Measurements from ENCODE around the gene OR52W1.

OR52W1 gene

DNA sequence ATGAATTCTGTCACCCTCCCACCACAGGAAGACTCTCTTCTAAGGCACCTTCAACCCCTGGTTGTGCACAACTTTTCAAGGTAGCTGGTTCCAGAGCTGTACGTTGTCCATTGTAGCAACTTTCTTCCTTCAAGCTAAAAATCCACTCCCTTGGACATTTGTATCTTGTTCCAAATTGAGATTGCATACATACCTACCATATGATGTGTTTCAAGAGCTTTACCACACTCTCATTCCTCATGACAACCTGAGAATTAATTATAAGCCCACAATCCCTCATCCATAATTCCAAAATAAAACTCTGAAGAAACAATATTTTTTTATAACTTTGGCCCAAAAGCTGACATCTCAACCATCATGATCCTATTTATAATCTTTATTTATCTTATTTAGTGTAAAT lies 3.0 kb downstream of the OR52W1 start:
- H3K27ac ChIP-seq (ENCODE audit: low read depth, low read length), result no peak overlapping the region
- no peaks in the 10 kb centered on the region for H3K27me3 ChIP-seq (ENCODE audit: control insufficient read depth, insufficient read depth, low read length)
- no peak overlapping the region for H3K4me3 ChIP-seq (ENCODE audit: low read length)
- no peaks in the 10 kb centered on the region for H3K36me3 ChIP-seq (ENCODE audit: control insufficient read depth, insufficient read depth, low read length)
- no peaks in the 10 kb centered on the region for H3K4me1 ChIP-seq (ENCODE audit: control insufficient read depth, insufficient read depth, low read length)
- H3K9ac ChIP-seq (ENCODE audit: low read length), result no peak overlapping the region

DNA sequence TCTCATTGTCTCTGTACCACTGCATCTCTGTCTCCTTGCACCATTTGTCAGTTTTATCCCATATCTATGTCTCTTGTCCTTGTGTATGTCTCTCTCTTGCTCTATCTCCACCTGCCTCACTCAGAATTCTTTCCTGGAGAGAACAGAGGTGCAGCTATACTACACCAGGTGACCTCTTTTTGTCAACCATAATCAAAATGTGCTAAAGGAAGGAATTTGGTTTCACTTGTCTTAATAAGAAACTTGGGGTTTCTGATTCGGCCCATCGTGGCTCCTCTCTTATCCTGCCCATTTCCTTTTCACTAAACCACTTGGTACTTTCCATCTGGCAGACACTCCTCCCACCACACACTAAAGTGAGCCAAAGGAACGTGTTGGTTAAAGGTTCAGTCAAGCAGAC lies 4.3 kb downstream of the OR52W1 start:
- no peak overlapping the region for H3K27ac ChIP-seq (ENCODE audit: low read depth, low read length)
- H3K4me3 ChIP-seq (ENCODE audit: low read length), result no peak overlapping the region
- no peaks in the 10 kb centered on the region for H3K27me3 ChIP-seq (ENCODE audit: control insufficient read depth, insufficient read depth, low read length)
- H3K4me1 ChIP-seq (ENCODE audit: control insufficient read depth, insufficient read depth, low read length), result no peaks in the 10 kb centered on the region
- no peaks in the 10 kb centered on the region for H3K36me3 ChIP-seq (ENCODE audit: control insufficient read depth, insufficient read depth, low read length)
- no peak overlapping the region for H3K9ac ChIP-seq (ENCODE audit: low read length)

DNA sequence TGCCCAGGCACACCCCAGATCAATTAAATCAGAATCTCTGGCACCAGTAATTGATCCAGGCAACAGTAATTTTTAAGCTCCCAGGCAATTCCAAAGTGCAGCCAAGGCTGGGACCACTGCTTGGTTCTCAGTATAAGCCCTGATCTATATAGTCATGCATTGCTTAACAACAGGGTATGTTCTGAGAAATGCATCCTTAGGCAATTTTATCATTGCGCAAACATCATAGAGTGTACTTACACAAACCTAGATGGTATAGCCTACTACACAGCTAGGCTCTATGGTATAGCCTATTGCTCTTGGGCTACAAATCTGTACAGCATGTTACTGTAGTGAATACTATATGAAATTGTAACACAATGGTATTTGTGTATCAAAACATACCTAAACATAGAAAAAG lies 5.7 kb downstream of the OR52W1 start:
- Histone ChIP-seq H3K4me1 (ENCODE audit: control insufficient read depth, insufficient read depth, low read length) (no peaks in the 10 kb centered on the region), H3K9ac (ENCODE audit: low read length) (no peak overlapping the region), H3K27me3 (ENCODE audit: control insufficient read depth, insufficient read depth, low read length) (no peaks in the 10 kb centered on the region), H3K27ac (ENCODE audit: low read depth, low read length) (no peak overlapping the region), H3K36me3 (ENCODE audit: control insufficient read depth, insufficient read depth, low read length) (no peaks in the 10 kb centered on the region), H3K4me3 (ENCODE audit: low read length) (no peak overlapping the region)

DNA sequence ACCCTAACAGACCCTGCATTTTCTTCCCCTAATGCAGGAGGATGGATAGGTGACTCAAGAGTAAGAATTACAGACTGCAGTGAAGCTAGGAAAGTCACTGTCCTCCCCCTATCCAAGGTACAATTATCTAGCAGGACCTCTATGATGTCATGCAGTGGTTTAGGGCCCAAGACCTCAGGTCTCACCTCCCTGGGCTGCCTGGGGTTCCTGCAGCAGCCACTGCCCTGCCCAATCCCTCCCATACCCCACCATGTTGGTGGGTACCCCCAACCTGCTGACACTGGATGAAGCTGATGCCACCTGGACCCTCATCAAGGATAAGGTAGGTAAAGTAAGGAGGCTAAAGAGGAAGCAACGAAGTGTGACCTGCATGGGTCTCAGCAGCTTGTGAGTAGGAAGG lies 6.3 kb downstream of the OR52W1 start, which contains the start of gene C11orf42:
Gene C11orf42, plus strand, starts transcription at position 192 of the 400 bp plus-strand sequence. Its CDS starts 59 bp downstream, at position 251.
- no peak within 1 kb of the TSS for H3K27ac ChIP-seq (ENCODE audit: low read depth, low read length)
- no peaks in the 10 kb centered on the region for H3K36me3 ChIP-seq (ENCODE audit: control insufficient read depth, insufficient read depth, low read length)
- H3K4me3 ChIP-seq (ENCODE audit: low read length), result no peak within 1 kb of the TSS
- H3K27me3 ChIP-seq (ENCODE audit: control insufficient read depth, insufficient read depth, low read length), result no peaks in the 10 kb centered on the region
- H3K9ac ChIP-seq (ENCODE audit: low read length), result no peak within 1 kb of the TSS
- H3K4me1 ChIP-seq (ENCODE audit: control insufficient read depth, insufficient read depth, low read length), result no peaks in the 10 kb centered on the region

DNA sequence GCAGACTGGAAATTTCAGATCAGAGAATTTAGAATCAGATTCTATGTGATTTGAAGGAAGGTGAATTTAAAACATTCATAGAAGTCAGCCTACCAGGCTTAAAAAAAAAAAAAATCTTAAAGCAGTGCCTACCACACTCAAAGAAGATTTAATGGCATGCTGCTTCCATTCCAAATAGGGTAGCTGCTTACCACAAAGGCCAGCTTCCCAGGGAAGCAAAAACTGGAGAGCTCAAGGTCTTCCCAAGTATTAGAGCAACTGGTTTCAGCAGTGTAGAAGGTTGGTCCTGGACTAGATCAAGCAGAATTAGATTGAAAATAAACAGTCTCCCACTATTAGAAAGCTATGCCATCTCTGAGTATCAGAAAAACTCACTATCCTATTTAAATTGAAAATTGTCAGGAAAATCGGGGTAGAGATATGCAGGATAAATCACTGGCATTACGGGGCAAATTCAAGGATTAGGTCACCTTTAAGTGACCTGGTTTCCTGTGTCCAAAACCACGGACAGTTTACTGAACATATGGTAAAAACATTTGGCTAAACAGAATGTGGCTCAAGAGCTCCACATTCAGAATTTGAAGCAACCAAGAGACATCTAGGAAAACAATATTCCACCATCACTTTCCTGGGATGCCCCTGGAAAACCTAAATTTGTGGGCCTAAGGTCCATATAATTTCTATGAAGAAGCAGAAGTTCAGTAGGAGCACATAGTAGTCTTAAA lies 7.6 kb downstream of the OR52W1 start:
- H3K27ac ChIP-seq (ENCODE audit: low read depth, low read length), result peak overlapping the region; percentile 62
- no peaks in the 10 kb centered on the region for H3K36me3 ChIP-seq (ENCODE audit: control insufficient read depth, insufficient read depth, low read length)
- no peak overlapping the region for H3K9ac ChIP-seq (ENCODE audit: low read length)
- H3K4me1 ChIP-seq (ENCODE audit: control insufficient read depth, insufficient read depth, low read length), result no peaks in the 10 kb centered on the region
- H3K4me3 ChIP-seq (ENCODE audit: low read length), result no peak overlapping the region
- H3K27me3 ChIP-seq (ENCODE audit: control insufficient read depth, insufficient read depth, low read length), result no peaks in the 10 kb centered on the region

DNA sequence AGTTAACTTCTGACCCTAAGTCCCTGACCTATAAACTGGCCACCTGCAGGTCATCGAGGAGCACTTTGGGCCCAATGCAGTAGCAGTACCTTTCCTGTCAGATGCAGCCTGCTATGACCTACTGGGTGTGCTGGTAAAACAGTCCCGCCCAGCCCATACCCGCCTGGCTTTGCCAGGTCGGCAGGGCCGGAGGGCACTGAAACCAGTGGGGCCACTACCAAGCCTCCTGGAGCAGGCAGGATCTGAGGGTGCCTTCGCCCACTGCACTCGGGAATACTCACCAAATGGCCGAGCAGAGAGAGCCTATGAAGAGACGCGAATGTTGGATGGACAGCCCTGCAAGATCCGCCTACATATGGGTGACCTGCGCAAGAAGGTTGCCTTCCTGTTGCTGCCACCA lies 10.8 kb downstream of the OR52W1 start:
- peaks cover 3% of the 10 kb centered on the region for H3K36me3 ChIP-seq (ENCODE audit: control insufficient read depth, insufficient read depth, low read length)
- H3K4me3 ChIP-seq (ENCODE audit: low read length), result no peak overlapping the region
- no peaks in the 10 kb centered on the region for H3K27me3 ChIP-seq (ENCODE audit: control insufficient read depth, insufficient read depth, low read length)
- H3K27ac ChIP-seq (ENCODE audit: low read depth, low read length), result no peak overlapping the region
- H3K9ac ChIP-seq (ENCODE audit: low read length), result no peak overlapping the region
- H3K4me1 ChIP-seq (ENCODE audit: control insufficient read depth, insufficient read depth, low read length), result no peaks in the 10 kb centered on the region

DNA sequence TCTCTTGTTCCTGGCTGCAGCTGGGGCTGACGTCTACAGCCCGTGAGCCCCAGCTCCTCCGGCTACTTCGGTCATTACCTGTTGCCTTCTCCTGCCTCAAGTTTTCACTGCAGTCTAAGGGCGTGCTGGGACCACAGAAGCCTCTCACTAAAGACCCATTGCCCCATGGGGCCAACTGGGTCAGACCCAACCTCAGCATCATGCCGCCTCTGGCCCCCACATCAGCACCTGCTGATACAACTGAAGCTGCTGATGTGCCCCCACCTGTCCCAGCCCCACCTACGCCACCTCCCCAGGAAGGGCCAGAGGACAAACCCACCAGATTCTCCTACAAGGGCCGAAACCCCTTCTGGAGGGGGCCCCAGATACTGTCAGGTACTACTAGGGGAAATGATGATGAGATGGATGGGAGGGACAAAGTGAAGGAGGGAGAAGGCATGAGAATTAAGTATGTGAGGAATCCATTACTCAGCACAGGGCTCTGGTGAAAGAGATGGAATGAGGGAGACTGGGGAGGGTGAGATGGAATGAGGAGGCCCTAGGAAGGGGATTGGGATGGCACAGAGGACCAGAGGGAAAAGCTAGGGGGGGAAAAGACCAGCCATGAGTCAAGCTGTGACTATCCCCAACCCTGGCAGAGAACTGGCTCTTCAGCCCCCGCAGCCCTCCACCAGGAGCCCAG lies 11.4 kb downstream of the OR52W1 start:
- H3K36me3 ChIP-seq (ENCODE audit: control insufficient read depth, insufficient read depth, low read length), result peaks cover 5% of the 10 kb centered on the region
- H3K4me3 ChIP-seq (ENCODE audit: low read length), result no peak overlapping the region
- no peak overlapping the region for H3K9ac ChIP-seq (ENCODE audit: low read length)
- no peaks in the 10 kb centered on the region for H3K4me1 ChIP-seq (ENCODE audit: control insufficient read depth, insufficient read depth, low read length)
- H3K27ac ChIP-seq (ENCODE audit: low read depth, low read length), result no peak overlapping the region
- H3K27me3 ChIP-seq (ENCODE audit: control insufficient read depth, insufficient read depth, low read length), result no peaks in the 10 kb centered on the region

DNA sequence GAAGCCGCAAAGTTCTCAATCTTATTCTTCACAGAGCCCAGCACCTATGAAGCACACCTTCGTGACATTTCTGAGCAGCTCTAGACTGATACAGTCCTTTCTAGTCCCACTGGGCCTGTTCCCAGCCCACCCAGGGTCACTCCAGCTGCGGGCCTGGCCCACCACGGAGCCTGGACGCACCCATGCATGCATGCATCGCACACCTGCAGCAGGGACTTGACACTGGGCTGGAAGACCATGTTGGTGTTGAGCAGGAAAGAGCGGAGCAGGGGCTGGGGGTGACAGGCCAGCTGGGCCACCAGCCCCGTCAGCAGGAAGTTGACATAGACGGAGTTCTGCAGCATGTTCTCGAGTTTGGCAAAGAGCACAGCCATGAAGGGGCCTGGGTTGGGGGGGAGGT lies 15.5 kb downstream of the OR52W1 start:
- Histone ChIP-seq H3K27ac (ENCODE audit: low read depth, low read length) (no peak overlapping the region), H3K9ac (ENCODE audit: low read length) (no peak overlapping the region), H3K4me1 (ENCODE audit: control insufficient read depth, insufficient read depth, low read length) (no peaks in the 10 kb centered on the region), H3K4me3 (ENCODE audit: low read length) (no peak overlapping the region), H3K27me3 (ENCODE audit: control insufficient read depth, insufficient read depth, low read length) (no peaks in the 10 kb centered on the region), H3K36me3 (ENCODE audit: control insufficient read depth, insufficient read depth, low read length) (peaks cover 40% of the 10 kb centered on the region)

DNA sequence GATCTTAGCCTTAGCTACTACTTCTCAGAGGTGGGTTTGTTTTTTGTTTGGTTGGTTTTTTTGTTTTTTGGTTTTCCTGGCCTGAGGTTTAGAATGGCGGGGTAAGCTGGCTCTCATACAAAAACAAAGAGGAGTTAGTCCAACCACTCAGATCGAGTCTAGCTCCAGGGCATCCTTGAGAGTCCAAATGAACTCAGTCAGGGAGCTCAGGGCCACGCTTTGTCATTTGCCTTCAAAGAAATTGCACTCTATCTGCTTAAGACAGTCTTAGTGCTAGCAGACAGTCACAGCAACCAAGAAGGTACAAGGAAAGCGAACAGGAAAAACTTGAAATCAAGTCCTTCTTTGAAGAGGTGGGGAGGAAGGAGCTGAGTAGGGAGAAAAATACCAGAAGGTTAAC lies 17.5 kb downstream of the OR52W1 start:
- Histone ChIP-seq H3K4me1 (ENCODE audit: control insufficient read depth, insufficient read depth, low read length) (no peaks in the 10 kb centered on the region), H3K36me3 (ENCODE audit: control insufficient read depth, insufficient read depth, low read length) (peaks cover 48% of the 10 kb centered on the region), H3K9ac (ENCODE audit: low read length) (no peak overlapping the region)

DNA sequence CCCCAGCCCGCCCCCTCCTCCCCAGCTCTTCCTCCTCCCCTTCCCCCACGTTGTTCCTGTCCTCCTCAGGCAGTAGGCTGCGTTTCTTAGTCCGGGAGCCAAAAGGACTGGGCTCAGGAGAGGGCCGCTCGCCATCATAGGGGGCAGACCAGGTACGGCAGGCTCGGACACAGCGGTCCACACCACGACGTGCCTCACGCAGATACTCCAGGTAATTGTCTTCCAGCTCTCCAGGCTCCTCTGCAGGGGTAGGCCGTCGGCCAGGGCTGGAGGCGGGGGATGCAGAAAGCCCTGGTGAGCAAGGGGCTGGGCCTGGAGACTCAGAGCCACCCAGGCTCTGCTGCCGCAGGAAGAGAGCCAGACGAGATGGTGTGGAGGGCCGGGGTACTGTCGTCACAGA lies 18.7 kb downstream of the OR52W1 start:
- no peak overlapping the region for H3K9ac ChIP-seq (ENCODE audit: low read length)
- H3K27me3 ChIP-seq (ENCODE audit: control insufficient read depth, insufficient read depth, low read length), result no peaks in the 10 kb centered on the region
- no peak overlapping the region for H3K4me3 ChIP-seq (ENCODE audit: low read length)
- H3K4me1 ChIP-seq (ENCODE audit: control insufficient read depth, insufficient read depth, low read length), result no peaks in the 10 kb centered on the region
- no peak overlapping the region for H3K27ac ChIP-seq (ENCODE audit: low read depth, low read length)
- H3K36me3 ChIP-seq (ENCODE audit: control insufficient read depth, insufficient read depth, low read length), result peaks cover 56% of the 10 kb centered on the region

More for the DNA sequence above, 17.5 kb downstream of the OR52W1 start:
- Histone ChIP-seq H3K27ac (ENCODE audit: low read depth, low read length) (no peak overlapping the region), H3K27me3 (ENCODE audit: control insufficient read depth, insufficient read depth, low read length) (no peaks in the 10 kb centered on the region), H3K4me3 (ENCODE audit: low read length) (no peak overlapping the region)

DNA sequence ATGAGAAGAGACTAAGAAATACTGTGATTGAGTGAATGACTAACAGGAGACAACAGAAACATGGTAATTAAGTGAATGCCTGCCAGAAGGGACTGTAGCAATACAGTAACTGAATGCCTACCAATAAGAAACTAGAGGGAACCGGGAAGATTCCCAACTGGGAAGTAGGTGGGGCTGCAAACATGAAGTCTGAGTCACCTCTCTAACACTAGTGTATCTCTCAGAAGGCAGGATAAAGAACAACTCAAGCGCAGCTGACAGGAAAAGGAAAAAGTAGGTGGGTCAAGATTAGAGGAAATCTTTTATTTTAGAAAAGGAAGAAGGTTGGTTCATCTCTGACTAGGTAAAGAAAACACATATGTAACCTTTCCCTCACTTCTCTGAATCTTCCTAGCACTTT lies 20.3 kb downstream of the OR52W1 start:
- no peak overlapping the region for H3K27ac ChIP-seq (ENCODE audit: low read depth, low read length)
- H3K27me3 ChIP-seq (ENCODE audit: control insufficient read depth, insufficient read depth, low read length), result no peaks in the 10 kb centered on the region
- no peak overlapping the region for H3K9ac ChIP-seq (ENCODE audit: low read length)
- peaks cover 60% of the 10 kb centered on the region for H3K36me3 ChIP-seq (ENCODE audit: control insufficient read depth, insufficient read depth, low read length)
- no peak overlapping the region for H3K4me3 ChIP-seq (ENCODE audit: low read length)
- no peaks in the 10 kb centered on the region for H3K4me1 ChIP-seq (ENCODE audit: control insufficient read depth, insufficient read depth, low read length)

DNA sequence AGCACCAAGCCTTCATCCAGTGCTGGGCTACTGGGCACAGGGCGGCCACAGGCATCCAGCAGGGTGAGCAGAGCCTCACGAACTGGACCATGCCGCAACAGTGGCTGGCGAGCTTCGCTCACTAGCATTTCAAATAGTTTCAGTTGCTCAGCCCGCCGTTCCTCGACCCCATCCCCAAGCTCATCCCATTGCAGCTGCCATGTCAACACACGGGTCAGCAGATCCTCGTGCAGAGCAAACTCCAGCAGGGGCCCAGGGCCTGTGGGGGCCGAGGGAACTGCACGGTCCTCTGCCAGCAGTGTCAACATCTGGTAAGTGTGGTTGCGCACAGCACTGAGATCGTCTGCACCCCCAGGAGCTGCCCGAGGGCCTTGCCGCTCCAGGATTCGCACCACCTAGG lies 24.8 kb downstream of the OR52W1 start:
- H3K27ac ChIP-seq (ENCODE audit: low read depth, low read length), result no peak overlapping the region
- H3K36me3 ChIP-seq (ENCODE audit: control insufficient read depth, insufficient read depth, low read length), result peaks cover 31% of the 10 kb centered on the region
- H3K27me3 ChIP-seq (ENCODE audit: control insufficient read depth, insufficient read depth, low read length), result no peaks in the 10 kb centered on the region
- no peak overlapping the region for H3K4me3 ChIP-seq (ENCODE audit: low read length)
- H3K9ac ChIP-seq (ENCODE audit: low read length), result no peak overlapping the region
- H3K4me1 ChIP-seq (ENCODE audit: control insufficient read depth, insufficient read depth, low read length), result no peaks in the 10 kb centered on the region

DNA sequence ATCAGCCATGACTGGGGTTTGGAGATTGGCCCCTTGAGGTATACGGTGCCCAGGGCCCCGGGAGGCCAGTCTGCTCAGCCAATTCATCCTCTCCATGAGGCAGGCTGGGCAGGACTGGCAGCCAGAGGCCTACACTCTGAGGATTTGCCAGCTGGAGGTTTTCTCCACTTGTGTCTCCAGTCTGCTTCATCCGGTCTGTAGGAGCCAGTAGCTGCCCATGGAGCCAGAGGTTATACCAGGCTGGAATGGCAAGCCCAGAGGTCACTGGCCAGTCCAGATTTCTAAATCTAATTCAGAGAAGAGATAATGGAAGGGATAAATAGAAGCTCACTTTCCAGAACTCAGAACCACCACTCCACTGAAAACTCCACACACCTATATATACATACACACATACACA lies 25.4 kb downstream of the OR52W1 start:
- Histone ChIP-seq H3K36me3 (ENCODE audit: control insufficient read depth, insufficient read depth, low read length) (peaks cover 25% of the 10 kb centered on the region), H3K4me1 (ENCODE audit: control insufficient read depth, insufficient read depth, low read length) (no peaks in the 10 kb centered on the region), H3K9ac (ENCODE audit: low read length) (no peak overlapping the region), H3K27ac (ENCODE audit: low read depth, low read length) (no peak overlapping the region), H3K4me3 (ENCODE audit: low read length) (no peak overlapping the region), H3K27me3 (ENCODE audit: control insufficient read depth, insufficient read depth, low read length) (no peaks in the 10 kb centered on the region)
